ENCODE results near the gene HK1.

DNA sequence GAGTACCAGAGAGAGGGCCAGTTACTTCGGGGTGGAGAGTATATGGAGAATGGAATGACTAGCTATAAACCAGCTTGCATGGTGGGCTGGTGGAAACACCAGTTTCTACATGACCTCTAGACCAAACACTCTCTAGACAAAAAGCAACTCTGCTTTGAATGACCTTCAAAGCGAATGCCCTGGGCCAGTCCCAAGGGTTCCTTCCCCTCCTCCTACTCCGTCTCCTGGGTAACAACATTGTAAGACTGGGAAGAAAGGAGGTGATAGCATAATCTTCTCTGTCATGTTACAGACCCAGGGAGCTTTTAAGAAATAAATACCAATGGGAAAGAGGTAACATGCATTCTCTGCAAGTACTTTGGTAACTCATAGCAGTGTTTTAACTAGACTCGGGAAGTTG is 7.4 kb downstream of the HK1 start:
- no peak for TF ChIP-seq EZH2 (IDR thresholded peaks at IDR 0.05; ENCODE audit: borderline replicate concordance)
- TF ChIP-seq, protein P1, sequence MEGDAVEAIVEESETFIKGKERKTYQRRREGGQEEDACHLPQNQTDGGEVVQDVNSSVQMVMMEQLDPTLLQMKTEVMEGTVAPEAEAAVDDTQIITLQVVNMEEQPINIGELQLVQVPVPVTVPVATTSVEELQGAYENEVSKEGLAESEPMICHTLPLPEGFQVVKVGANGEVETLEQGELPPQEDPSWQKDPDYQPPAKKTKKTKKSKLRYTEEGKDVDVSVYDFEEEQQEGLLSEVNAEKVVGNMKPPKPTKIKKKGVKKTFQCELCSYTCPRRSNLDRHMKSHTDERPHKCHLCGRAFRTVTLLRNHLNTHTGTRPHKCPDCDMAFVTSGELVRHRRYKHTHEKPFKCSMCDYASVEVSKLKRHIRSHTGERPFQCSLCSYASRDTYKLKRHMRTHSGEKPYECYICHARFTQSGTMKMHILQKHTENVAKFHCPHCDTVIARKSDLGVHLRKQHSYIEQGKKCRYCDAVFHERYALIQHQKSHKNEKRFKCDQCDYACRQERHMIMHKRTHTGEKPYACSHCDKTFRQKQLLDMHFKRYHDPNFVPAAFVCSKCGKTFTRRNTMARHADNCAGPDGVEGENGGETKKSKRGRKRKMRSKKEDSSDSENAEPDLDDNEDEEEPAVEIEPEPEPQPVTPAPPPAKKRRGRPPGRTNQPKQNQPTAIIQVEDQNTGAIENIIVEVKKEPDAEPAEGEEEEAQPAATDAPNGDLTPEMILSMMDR (IDR thresholded peaks at IDR 0.05; ENCODE audit: poor library complexity) = no peak

Data from hepatocyte (in vitro differentiated cells).